SK-N-SH (cell line): ENCODE measurements around the gene CTSZ. TPM values are rescaled to one million over a fixed set of nuclear protein-coding genes. Genes with fewer than 3 reads are reported as not detected.
"Not testable (repeated sequence)": the region's sequence is repeated elsewhere in the genome, so short reads cannot be mapped to it uniquely, and the experiment has no call there.

ENCODE experiments used
- CTCF ChIA-PET: fragments of 300-600, 350-600 bp; formaldehyde crosslinking; extraction: SDS; loops from one replicate; lab custom pipeline; 2021; lab: Yijun Ruan, JAX
- POLR2A ChIA-PET: fragments of 350-600 bp; sonication (Branson Sonifier 250); formaldehyde crosslinking; extraction: SDS; loops from one replicate; lab custom pipeline; 2020; ENCODE audit warnings: antibody characterized with exemption, inconsistent platforms; lab: Yijun Ruan, JAX
- DNase-seq: peaks from one replicate; pipeline ENCODE4 v3.0.0; 2012
- H2AFZ ChIP-seq: fragments of 200-600 bp; sonication (generic); 2 replicates; pipeline ENCODE4 v1.8.1; 2016; ENCODE audit warnings: antibody characterized with exemption, mild to moderate bottlenecking, low read depth
- H3F3A ChIP-seq: fragments of 200-600 bp; sonication (generic); replicated peaks from 2 replicates; pipeline ENCODE3; 2016; ENCODE audit warnings: antibody characterized with exemption, mild to moderate bottlenecking; ENCODE audit not compliant: insufficient read depth
- H3K27ac ChIP-seq, 2 experiments: fragments of 200-500 bp in 1 of 2; fragments of 200-600 bp in 1 of 2; sonication (Bioruptor generic) in 1 of 2; sonication (generic), shearing (Covaris generic) in 1 of 2; 2 replicates each; pipeline versions ENCODE4 v1.5.1 to v1.6.1; 2014 to 2016; ENCODE audit warnings: low read depth in 2 of 2, inconsistent platforms in 1 of 2, low read length in 1 of 2, mild to moderate bottlenecking in 1 of 2, mixed read lengths in 1 of 2
- H3K27me3 ChIP-seq: fragments of 200-600 bp; sonication (generic), shearing (Covaris generic); 2 replicates; pipeline ENCODE4 v1.6.1; 2016; ENCODE audit warnings: mixed run types; ENCODE audit not compliant: insufficient read depth
- H3K36me3 ChIP-seq, 2 experiments: fragments of 200-500 bp in 1 of 2; fragments of 200-600 bp in 1 of 2; sonication (Bioruptor generic) in 1 of 2; sonication (generic) in 1 of 2; replicated peaks in 1 of 2; 2 replicates each; pipeline versions ENCODE3 to v1.5.1; 2014 to 2016; ENCODE audit warnings: low read length in 1 of 2, mild to moderate bottlenecking in 1 of 2; ENCODE audit not compliant: insufficient read depth in 2 of 2, control insufficient read depth in 1 of 2
- H3K4me1 ChIP-seq, 2 experiments: fragments of 200-500 bp in 1 of 2; fragments of 200-600 bp in 1 of 2; sonication (Bioruptor generic) in 1 of 2; sonication (generic), shearing (Covaris generic) in 1 of 2; 2 replicates each; pipeline versions ENCODE4 v1.5.1 to v1.6.1; 2014 to 2016; ENCODE audit warnings: low read depth in 1 of 2, low read length in 1 of 2, mixed run types in 1 of 2; ENCODE audit not compliant: insufficient read depth in 2 of 2, control insufficient read depth in 1 of 2
- H3K4me2 ChIP-seq: fragments of 200-600 bp; sonication (generic), shearing (Covaris generic); 2 replicates; pipeline ENCODE4 v1.6.1; 2017; ENCODE audit warnings: mixed run types
- H3K4me3 ChIP-seq, 2 experiments: fragments of 200-500 bp in 1 of 2; fragments of 200-600 bp in 1 of 2; sonication (Bioruptor generic) in 1 of 2; sonication (generic), shearing (Covaris generic) in 1 of 2; 2 replicates each; pipeline versions ENCODE4 v1.5.1 to v1.8.1; 2014 to 2016; ENCODE audit warnings: low read depth in 2 of 2, inconsistent platforms in 1 of 2, low read length in 1 of 2, mild to moderate bottlenecking in 1 of 2, mixed read lengths in 1 of 2, moderate library complexity in 1 of 2
- H3K79me2 ChIP-seq: fragments of 200-600 bp; sonication (generic); 2 replicates; pipeline ENCODE4 v1.8.1; 2017; ENCODE audit warnings: mild to moderate bottlenecking; ENCODE audit not compliant: insufficient read depth
- H3K9ac ChIP-seq: fragments of 200-600 bp; sonication (generic); 2 replicates; pipeline ENCODE4 v1.6.1; 2017; ENCODE audit warnings: mixed run types
- H3K9me2 ChIP-seq: fragments of 200-600 bp; sonication (generic); 2 replicates; pipeline ENCODE4 v1.6.1; 2017; ENCODE audit warnings: mixed run types
- H3K9me3 ChIP-seq: fragments of 200-600 bp; sonication (generic); 2 replicates; pipeline ENCODE4 v1.6.1; 2017; ENCODE audit warnings: mixed run types, mild to moderate bottlenecking, moderate library complexity
- H4K20me1 ChIP-seq: fragments of 200-600 bp; sonication (generic); 2 replicates; pipeline ENCODE4 v1.6.1; 2017; ENCODE audit warnings: mild to moderate bottlenecking, mixed run types; ENCODE audit not compliant: insufficient read depth
- CTCF ChIP-seq: fragments of 200-600 bp; sonication (generic); IDR thresholded peaks from 2 replicates; pipeline ENCODE4 v1.6.1; 2017; ENCODE audit warnings: antibody characterized with exemption, mild to moderate bottlenecking, moderate library complexity
- EP300 ChIP-seq, 2 experiments: IDR thresholded peaks; 2 replicates each; pipeline versions ENCODE4 v1.4.0 to v1.6.1; 2012; ENCODE audit warnings: borderline replicate concordance in 1 of 2, low read depth in 1 of 2, low read length in 1 of 2
- JUND ChIP-seq: IDR thresholded peaks from 2 replicates; pipeline ENCODE4 v1.4.0; 2012
- MAX ChIP-seq: IDR thresholded peaks from 2 replicates; pipeline ENCODE4 v1.4.0; 2012; ENCODE audit warnings: low read depth
- MXI1 ChIP-seq: IDR thresholded peaks from 2 replicates; pipeline ENCODE4 v1.6.1; 2012; ENCODE audit warnings: mild to moderate bottlenecking, low read depth, low read length, improper control_type of control experiment
- NRF1 ChIP-seq: IDR thresholded peaks from 2 replicates; pipeline ENCODE4 v1.6.1; 2012; ENCODE audit warnings: low read depth, mild to moderate bottlenecking, low read length
- RFX5 ChIP-seq: IDR thresholded peaks from 2 replicates; pipeline ENCODE4 v1.6.1; 2012; ENCODE audit warnings: mild to moderate bottlenecking, improper control_type of control experiment, low read length
- RXRA ChIP-seq: IDR thresholded peaks from 2 replicates; pipeline ENCODE4 v1.4.0; 2012; ENCODE audit warnings: low read depth, mild to moderate bottlenecking, borderline replicate concordance
- YY1 ChIP-seq: IDR thresholded peaks from 2 replicates; pipeline ENCODE4 v1.4.0; 2012; ENCODE audit warnings: low read depth, mild to moderate bottlenecking
- WGBS: methylation state at CpG from one replicate; pipeline ENCODE4 v1.1.6; 2017; ENCODE audit warnings: low lambda C conversion rate; 5-methylcytosine and 5-hydroxymethylcytosine counted together
- polyA plus RNA-seq, 3 experiments: library from polyadenylated mRNA; depleted of rRNA; stranded (reverse); fragments of >200 nt; gene quantifications; 2 replicates each; pipeline ENCODE4 v1.2.3, GENCODE V29; 2012
- TF ChIP-seq, protein P1 (sequence below): IDR thresholded peaks from 2 replicates; pipeline ENCODE4 v1.4.0; 2012; ENCODE audit warnings: low read depth, borderline replicate concordance

CTSZ gene
- polyA plus RNA-seq, 1 of the 3 experiments (the other 2 are of a cell fraction), result 0.03 TPM

GRCh38 chr20:58985656-58986055 is 21.4 kb downstream of the CTSZ start:
- Histone ChIP-seq H3K4me3 (no peak overlapping the region), H3K9me2 (no peaks in the 10 kb centered on the region), H3K4me1 (peaks cover 9 to 53% of the 10 kb centered on the region in 2 experiments; a peak in 3 of 4 replicates), H3K9ac (no peak overlapping the region), H4K20me1 (peaks cover 24% of the 10 kb centered on the region), H2AFZ (no peak overlapping the region), H3K36me3 (peaks cover 35 to 43% of the 10 kb centered on the region in 2 experiments), H3K27me3 (no peaks in the 10 kb centered on the region), H3K79me2 (peaks cover 56% of the 10 kb centered on the region), H3K4me2 (no peak overlapping the region), H3K27ac (peak overlapping the region in 1 of 2 experiments; percentile 56; a peak in 1 of 4 replicates), H3K9me3 (no peaks in the 10 kb centered on the region), H3F3A (no peaks in the 10 kb centered on the region)
- ChIA-PET POLR2A (no interaction called here), CTCF (interaction anchor here (1.0 kb wide), 1 partner anchor 419 kb away, joined by 3 read pairs; no protein-coding TSS in a partner anchor)
- no peak for DNase-seq
- TF ChIP-seq, protein P1, sequence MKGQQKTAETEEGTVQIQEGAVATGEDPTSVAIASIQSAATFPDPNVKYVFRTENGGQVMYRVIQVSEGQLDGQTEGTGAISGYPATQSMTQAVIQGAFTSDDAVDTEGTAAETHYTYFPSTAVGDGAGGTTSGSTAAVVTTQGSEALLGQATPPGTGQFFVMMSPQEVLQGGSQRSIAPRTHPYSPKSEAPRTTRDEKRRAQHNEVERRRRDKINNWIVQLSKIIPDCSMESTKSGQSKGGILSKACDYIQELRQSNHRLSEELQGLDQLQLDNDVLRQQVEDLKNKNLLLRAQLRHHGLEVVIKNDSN, result no peak
- TF ChIP-seq YY1 (no peak), MXI1 (no peak), CTCF (no peak), RFX5 (no peak), JUND (no peak), RXRA (no peak), EP300 (IDR thresholded peaks at IDR 0.05; ENCODE audit: borderline replicate concordance in 1 of 2, low read depth in 1 of 2, low read length in 1 of 2) (no peak), NRF1 (no peak)
- 95% methylated on average over 5 of the region's 5 CpGs for WGBS

GRCh38 chr20:58984691-58985090 is 22.4 kb downstream of the CTSZ start:
- H3K4me3 ChIP-seq, result no peak overlapping the region
- H3K4me2 ChIP-seq, result no peak overlapping the region
- ChIA-PET POLR2A (interaction anchor here (0.8 to 0.9 kb wide), 2 partner anchors 47 to 96 kb away, joined by 3 to 6 read pairs; partner anchors contain the start of gene ATP5F1E), CTCF (interaction anchor here (0.8 to 1.0 kb wide), 2 partner anchors 32 to 420 kb away, joined by 3 to 4 read pairs; no protein-coding TSS in a partner anchor)
- peaks cover 24% of the 10 kb centered on the region for H4K20me1 ChIP-seq
- H3K79me2 ChIP-seq, result peaks cover 56% of the 10 kb centered on the region
- H3F3A ChIP-seq, result no peaks in the 10 kb centered on the region
- H3K36me3 ChIP-seq, result peaks cover 28 to 36% of the 10 kb centered on the region in 2 experiments
- H3K9me2 ChIP-seq, result no peaks in the 10 kb centered on the region
- H2AFZ ChIP-seq, result no peak overlapping the region
- peaks cover 9 to 53% of the 10 kb centered on the region in 2 experiments; a peak in 3 of 4 replicates for H3K4me1 ChIP-seq
- H3K9ac ChIP-seq, result no peak overlapping the region
- 85% methylated on average over 6 of the region's 6 CpGs for WGBS
- no peak for DNase-seq
- H3K27me3 ChIP-seq, result no peaks in the 10 kb centered on the region
- H3K9me3 ChIP-seq, result no peaks in the 10 kb centered on the region
- TF ChIP-seq MAX, result no peak
- TF ChIP-seq, protein P1, result no peak
- H3K27ac ChIP-seq, result peak overlapping the region in 1 of 2 experiments; percentile 40; a peak in 1 of 4 replicates

DNA sequence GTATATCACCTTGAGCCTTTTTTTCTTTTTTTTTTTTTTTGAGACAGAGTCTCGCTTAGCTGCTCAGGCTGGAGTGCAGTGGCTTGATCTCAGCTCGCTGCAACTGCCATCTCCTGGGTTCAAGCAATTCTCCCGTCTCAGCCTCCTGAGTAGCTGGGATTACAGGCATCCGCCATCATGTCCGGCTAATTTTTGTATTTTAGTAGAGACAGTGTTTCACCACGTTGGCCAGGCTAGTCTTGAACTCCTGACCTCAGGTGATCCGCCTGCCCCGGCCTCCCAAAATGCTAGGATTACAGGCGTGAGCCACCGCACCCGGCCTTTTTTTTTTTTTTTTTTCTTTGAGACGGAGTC is 24.0 kb downstream of the CTSZ start:
- H3K4me3 ChIP-seq, H3K9me3 ChIP-seq, H3K9me2 ChIP-seq, H2AFZ ChIP-seq, H3F3A ChIP-seq, POLR2A ChIA-PET, H3K9ac ChIP-seq, H3K27ac ChIP-seq, H3K27me3 ChIP-seq, DNase-seq: not testable (repeated sequence)
- H3K36me3 ChIP-seq, result peaks cover 15 to 20% of the 10 kb centered on the region in 2 experiments
- peaks cover 9 to 42% of the 10 kb centered on the region in 2 experiments; a peak in 3 of 4 replicates for H3K4me1 ChIP-seq
- peaks cover 52% of the 10 kb centered on the region for H3K79me2 ChIP-seq
- peaks cover 24% of the 10 kb centered on the region for H4K20me1 ChIP-seq
- peak overlapping the region; percentile 78; the same call in 1 of the 2 replicates for H3K4me2 ChIP-seq
- CTCF ChIA-PET, result interaction anchor here (0.6 to 1.6 kb wide), 3 partner anchors 12 to 513 kb away, joined by 3 to 4 read pairs (median 3); no protein-coding TSS in a partner anchor
- WGBS, result 98% methylated on average over 12 of the region's 12 CpGs
